HL-60 (cell line): ENCODE results near the gene SH3YL1.

ENCODE experiments used
- SPI1 ChIP-seq: IDR thresholded peaks from 2 replicates; pipeline ENCODE4 v1.6.1; 2012; ENCODE audit warnings: low read depth, mild to moderate bottlenecking, borderline replicate concordance
- TF ChIP-seq, protein P1 (sequence below): IDR thresholded peaks from one replicate; pipeline ENCODE4 v1.5.1; 2011; ENCODE audit warnings: low read length, control low read depth, inconsistent platforms; ENCODE audit not compliant: insufficient read depth
- TF ChIP-seq, protein P2 (sequence below): IDR thresholded peaks from 2 replicates; pipeline ENCODE4 v1.6.1; 2012; ENCODE audit warnings: low read depth; ENCODE audit not compliant: insufficient replicate concordance

DNA sequence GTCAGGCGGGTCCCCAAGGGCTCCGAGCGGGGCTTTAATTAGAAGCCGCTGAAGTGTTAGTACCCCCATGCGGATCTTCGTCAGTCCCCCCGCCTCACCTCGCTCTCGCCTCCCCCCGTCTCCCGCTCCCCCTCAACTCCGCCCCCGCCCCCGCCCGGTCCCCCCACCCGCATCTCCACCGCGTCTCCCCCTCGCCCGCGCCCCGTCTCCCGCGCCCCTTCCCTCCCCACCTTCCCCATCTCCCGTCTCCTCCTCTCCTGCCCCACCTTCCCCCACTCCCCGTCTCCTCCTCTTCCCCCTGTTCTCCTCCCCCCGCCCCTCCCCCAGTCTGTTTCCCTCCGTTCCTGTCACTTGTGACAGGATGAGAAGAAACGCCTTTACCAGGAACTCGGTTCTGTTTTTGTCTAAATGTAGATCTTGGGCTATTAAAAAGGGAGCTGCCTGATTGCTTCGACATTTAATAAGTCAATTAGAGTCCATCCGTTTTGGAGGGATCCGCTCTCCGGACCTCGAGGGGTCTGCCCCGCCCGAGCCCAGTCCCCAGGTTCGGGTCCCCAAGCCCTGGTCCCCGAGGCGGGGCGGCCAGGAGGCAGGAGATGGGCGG, 25.0 kb upstream of the SH3YL1 start:
- TF ChIP-seq, protein P1, sequence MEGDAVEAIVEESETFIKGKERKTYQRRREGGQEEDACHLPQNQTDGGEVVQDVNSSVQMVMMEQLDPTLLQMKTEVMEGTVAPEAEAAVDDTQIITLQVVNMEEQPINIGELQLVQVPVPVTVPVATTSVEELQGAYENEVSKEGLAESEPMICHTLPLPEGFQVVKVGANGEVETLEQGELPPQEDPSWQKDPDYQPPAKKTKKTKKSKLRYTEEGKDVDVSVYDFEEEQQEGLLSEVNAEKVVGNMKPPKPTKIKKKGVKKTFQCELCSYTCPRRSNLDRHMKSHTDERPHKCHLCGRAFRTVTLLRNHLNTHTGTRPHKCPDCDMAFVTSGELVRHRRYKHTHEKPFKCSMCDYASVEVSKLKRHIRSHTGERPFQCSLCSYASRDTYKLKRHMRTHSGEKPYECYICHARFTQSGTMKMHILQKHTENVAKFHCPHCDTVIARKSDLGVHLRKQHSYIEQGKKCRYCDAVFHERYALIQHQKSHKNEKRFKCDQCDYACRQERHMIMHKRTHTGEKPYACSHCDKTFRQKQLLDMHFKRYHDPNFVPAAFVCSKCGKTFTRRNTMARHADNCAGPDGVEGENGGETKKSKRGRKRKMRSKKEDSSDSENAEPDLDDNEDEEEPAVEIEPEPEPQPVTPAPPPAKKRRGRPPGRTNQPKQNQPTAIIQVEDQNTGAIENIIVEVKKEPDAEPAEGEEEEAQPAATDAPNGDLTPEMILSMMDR, result no peak
- TF ChIP-seq, protein P2, sequence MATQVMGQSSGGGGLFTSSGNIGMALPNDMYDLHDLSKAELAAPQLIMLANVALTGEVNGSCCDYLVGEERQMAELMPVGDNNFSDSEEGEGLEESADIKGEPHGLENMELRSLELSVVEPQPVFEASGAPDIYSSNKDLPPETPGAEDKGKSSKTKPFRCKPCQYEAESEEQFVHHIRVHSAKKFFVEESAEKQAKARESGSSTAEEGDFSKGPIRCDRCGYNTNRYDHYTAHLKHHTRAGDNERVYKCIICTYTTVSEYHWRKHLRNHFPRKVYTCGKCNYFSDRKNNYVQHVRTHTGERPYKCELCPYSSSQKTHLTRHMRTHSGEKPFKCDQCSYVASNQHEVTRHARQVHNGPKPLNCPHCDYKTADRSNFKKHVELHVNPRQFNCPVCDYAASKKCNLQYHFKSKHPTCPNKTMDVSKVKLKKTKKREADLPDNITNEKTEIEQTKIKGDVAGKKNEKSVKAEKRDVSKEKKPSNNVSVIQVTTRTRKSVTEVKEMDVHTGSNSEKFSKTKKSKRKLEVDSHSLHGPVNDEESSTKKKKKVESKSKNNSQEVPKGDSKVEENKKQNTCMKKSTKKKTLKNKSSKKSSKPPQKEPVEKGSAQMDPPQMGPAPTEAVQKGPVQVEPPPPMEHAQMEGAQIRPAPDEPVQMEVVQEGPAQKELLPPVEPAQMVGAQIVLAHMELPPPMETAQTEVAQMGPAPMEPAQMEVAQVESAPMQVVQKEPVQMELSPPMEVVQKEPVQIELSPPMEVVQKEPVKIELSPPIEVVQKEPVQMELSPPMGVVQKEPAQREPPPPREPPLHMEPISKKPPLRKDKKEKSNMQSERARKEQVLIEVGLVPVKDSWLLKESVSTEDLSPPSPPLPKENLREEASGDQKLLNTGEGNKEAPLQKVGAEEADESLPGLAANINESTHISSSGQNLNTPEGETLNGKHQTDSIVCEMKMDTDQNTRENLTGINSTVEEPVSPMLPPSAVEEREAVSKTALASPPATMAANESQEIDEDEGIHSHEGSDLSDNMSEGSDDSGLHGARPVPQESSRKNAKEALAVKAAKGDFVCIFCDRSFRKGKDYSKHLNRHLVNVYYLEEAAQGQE, result no peak
- TF ChIP-seq SPI1, result no peak
